GM18505 (cell line): ENCODE data around the gene GPATCH2.
"Not testable (repeated sequence)": the region's sequence is repeated elsewhere in the genome, so short reads cannot be mapped to it uniquely, and the experiment has no call there.

Experiments used
- ATAC-seq: cut with Tn5 transposase; IDR thresholded peaks from one replicate; pipeline ENCODE4 v1.9.1; 2021; ENCODE audit not compliant: unreplicated experiment
- POLR2A ChIP-seq: IDR thresholded peaks from 4 replicates; pipeline ENCODE4 v1.6.1; 2011; ENCODE audit warnings: borderline replicate concordance; ENCODE audit not compliant: insufficient read depth, insufficient read length; ENCODE audit errors: extremely low read depth

Gene GPATCH2

GRCh38 chr1:217526636-217527035, 104.3 kb downstream of the GPATCH2 start:
- ATAC-seq: no peak
- no peak for TF ChIP-seq POLR2A

- ATAC-seq: no peak
- no peak for TF ChIP-seq POLR2A
These were observed 105.0 kb downstream of the GPATCH2 start for GRCh38 chr1:217525773-217526490.

DNA sequence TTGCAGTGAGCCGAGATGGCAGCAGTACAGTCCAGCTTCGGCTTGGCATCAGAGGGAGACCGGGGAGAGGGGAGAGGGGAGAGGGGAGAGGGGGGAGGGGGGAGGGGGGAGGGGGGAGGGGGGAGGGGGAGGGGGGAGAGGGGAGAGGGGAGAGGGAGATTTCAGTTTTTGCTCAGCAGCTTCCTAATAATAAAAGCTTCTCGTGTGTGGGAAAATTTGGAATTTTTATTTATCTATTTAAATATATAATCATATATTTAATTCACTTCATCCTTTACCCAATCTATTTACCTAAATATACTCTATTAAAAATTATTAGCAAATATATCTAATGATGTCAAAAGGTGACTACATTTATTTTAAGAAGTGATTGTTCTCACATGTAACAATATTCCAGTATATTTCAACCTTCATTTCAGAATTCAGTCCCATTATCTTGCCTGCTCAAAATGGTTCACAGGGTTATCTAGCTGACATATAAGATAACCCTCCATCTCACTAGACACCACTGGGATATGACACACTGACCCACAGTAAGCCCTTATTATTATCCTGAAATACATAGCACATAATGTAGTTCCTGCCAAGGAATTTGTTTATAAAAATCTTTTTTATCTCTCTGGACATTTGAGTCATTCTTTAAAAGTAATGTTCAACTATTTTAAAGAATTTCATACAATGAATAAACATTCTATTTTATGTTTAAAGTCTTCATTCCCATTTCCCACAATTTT, 105.9 kb downstream of the GPATCH2 start:
- no peak for ATAC-seq
- TF ChIP-seq POLR2A: no peak

DNA sequence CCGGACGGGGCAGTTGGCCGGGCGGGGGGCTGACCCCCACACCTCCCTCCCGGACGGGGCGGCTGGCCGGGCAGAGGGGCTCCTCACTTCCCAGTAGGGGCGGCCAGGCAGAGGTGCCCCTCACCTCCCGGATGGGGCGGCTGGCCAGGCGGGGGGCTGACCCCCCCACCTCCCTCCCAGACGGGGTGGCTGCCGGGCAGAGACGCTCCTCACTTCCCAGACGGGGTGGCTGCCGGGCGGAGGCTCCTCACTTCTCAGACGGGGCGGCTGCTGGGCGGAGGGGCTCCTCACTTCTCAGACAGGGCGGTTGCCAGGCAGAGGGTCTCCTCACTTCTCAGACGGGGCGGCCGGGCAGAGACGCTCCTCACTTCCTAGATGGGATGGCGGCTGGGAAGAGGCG, 107.0 kb downstream of the GPATCH2 start:
- not testable (repeated sequence) for ATAC-seq

DNA sequence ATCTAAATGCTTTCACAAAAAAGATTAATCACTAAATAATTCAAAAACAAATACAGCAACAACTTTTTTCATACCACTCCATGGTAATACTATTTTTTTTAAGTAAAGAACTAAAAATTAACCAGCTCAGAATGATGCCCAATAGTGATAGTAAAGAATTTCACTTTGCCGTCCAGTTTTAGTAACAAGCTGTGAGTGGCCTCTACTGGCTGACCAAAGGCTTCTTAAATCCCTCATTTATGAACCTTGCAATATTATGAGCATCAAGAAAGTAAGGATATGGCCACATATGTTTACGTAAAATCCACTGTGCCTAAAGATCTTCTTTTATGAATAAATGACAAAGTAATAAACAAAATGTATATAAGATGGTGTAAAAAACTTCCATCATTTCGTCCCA, 108.6 kb downstream of the GPATCH2 start:
- TF ChIP-seq POLR2A: no peak

DNA sequence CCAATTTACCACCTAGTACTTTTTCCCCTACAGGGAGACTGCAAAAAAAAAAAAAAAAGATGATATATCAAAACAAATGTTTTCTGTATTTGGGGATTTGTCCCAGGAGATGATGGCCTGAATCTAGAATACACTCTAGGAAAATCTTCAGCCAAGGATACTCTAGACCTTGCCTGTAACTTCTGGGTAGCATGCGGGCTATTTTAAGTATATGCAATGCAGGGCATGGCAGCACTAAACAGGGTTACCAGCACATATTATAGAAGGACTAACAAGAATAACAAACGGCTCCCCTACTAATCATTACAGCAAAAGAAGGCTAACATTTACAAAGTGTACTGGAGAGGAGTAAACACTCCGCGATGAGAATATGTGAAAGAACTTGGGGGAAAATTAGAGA, 109.6 kb downstream of the GPATCH2 start:
- ATAC-seq: no peak
- no peak for TF ChIP-seq POLR2A

More for the DNA sequence above, 108.6 kb downstream of the GPATCH2 start:
- ATAC-seq: no peak

DNA sequence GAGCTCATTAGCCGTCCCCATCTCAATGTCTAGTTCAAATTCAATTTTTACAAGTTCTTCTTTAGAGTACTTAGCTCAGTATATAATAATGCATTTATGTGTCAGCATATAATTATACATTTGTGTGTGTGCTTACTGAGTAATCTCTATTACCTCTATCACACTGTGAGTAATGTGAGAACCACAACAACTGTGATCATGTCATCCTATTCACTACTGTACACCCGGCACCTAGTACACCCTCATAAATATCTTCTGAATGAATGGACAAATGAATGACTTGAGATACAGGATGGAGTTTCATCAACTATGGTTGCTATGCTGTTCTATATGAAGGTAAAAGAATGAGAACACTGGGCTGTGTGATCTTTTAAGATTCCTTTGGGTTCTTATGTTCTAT, 124.0 kb downstream of the GPATCH2 start:
- no peak for TF ChIP-seq POLR2A
- ATAC-seq: no peak

- TF ChIP-seq POLR2A: no peak
These were observed 132.7 kb downstream of the GPATCH2 start for GRCh38 chr1:217498209-217498608.

GRCh38 chr1:217495249-217495648, 135.6 kb downstream of the GPATCH2 start:
- ATAC-seq: peak; percentile 95
- no peak for TF ChIP-seq POLR2A

More at GRCh38 chr1:217498209-217498608, 132.7 kb downstream of the GPATCH2 start:
- ATAC-seq: no peak

DNA sequence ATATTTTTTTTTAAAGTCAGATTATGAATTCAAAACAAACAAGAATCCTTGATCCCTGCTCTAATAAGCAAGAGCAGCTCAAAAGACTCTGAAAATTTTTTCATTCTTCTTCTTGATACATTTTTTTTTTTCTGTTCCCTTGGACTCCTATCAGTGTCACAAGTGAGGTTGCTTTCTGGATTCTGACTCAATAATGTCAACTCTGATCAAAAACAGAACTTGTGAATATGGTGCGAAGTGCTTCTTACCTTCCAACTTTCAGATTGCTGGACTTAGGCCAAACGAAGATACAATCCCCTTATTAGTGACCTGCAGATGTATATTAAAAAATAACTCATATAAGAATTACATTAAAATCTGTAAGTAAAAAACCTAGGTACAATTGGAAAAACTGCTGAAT, 136.1 kb downstream of the GPATCH2 start:
- ATAC-seq: peak; percentile 72
- no peak for TF ChIP-seq POLR2A

GRCh38 chr1:217493290-217493689, 137.6 kb downstream of the GPATCH2 start:
- ATAC-seq: no peak
- TF ChIP-seq POLR2A: no peak

GRCh38 chr1:217484871-217485270, 146.0 kb downstream of the GPATCH2 start:
- TF ChIP-seq POLR2A: no peak

DNA sequence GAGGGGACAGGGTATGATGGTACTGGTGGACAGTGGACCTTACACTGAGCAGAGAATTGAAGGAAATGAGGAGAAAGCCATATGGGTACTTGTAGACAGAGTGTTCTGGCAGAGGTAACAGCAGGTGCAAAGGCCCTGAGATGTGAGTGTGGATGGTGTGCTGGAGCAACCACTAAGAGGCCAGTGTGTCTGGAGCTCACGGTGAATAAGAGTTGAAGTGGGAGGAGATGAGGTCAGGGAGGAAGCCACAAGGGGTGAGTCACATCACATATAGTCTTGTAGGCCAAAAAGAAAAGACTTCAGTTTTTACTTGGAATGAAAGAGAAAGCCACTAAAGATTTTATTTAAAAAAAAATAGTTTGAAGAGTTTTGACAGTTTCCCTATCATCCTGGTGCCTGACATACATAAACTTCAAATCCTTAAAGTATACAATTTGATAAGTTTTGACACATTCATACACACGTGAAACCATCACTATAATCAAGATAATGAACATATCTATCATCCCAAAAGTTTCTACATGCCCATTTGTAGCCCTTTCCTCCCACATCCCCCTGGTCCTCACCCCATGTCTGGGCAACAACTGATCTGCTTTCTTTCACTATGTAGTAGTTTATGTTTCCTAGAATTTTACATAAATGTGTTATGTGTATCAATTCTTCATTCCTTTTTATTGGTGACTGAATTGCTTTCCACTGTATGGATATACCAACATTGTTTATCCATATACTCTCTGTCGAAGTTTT, 148.4 kb downstream of the GPATCH2 start:
- peak; percentile 98 for ATAC-seq
- no peak for TF ChIP-seq POLR2A

More at GRCh38 chr1:217484871-217485270, 146.0 kb downstream of the GPATCH2 start:
- no peak for ATAC-seq
